Measurements from ENCODE around the gene USE1.

DNA sequence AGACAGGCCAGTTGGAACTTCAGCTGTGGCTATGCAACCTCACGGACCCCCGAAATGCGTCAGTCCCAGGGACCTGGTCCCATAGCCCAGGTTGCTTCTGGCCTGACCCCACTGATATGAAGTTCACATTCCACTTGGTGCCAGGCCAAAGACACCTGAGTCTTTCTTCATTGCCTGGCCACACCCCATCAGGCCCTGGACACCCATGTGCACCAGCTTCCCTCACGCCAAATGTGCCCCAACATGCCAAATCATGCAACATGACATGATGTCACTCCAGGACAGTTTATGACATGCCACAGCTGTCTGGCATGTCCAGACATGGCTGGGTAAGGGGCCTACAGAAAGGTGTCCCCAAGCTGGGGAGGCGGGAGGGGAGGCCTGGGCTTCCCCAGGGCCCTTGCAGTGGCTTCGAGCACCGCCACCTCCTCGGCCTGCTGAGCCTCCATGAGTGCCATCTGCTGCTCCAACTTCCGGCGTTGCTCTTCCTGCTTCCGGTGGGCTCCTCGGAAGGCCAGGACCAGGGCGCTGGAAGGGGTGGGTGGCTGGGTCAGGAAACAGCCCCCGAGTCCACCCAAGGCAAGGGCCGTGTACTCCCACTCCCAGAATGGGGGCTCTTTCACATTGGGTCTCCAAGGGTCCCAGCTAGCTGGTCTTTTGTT lies 34.9 kb downstream of the USE1 start:
- TF ChIP-seq, protein P1, sequence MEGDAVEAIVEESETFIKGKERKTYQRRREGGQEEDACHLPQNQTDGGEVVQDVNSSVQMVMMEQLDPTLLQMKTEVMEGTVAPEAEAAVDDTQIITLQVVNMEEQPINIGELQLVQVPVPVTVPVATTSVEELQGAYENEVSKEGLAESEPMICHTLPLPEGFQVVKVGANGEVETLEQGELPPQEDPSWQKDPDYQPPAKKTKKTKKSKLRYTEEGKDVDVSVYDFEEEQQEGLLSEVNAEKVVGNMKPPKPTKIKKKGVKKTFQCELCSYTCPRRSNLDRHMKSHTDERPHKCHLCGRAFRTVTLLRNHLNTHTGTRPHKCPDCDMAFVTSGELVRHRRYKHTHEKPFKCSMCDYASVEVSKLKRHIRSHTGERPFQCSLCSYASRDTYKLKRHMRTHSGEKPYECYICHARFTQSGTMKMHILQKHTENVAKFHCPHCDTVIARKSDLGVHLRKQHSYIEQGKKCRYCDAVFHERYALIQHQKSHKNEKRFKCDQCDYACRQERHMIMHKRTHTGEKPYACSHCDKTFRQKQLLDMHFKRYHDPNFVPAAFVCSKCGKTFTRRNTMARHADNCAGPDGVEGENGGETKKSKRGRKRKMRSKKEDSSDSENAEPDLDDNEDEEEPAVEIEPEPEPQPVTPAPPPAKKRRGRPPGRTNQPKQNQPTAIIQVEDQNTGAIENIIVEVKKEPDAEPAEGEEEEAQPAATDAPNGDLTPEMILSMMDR (conservative IDR thresholded peaks at IDR 0.05; ENCODE audit: low read length), result no peak
- TF ChIP-seq EZH2phosphoT487 (IDR thresholded peaks at IDR 0.05; ENCODE audit: borderline replicate concordance), result no peak
